Activated CD8-positive, alpha-beta T cell treated with anti-CD3 and anti-CD28 coated beads for 36 hours (primary cell): ENCODE data around the gene TICRR. TPM values are rescaled to one million over a fixed set of nuclear protein-coding genes. Genes with fewer than 3 reads are reported as not detected.
A peak's percentile ranks its signal among the peaks of the same experiment; 100 is the strongest.

Experiments
- ATAC-seq: fragments of 200-7000 bp; cut with Tn5 transposase; one replicate; pipeline ENCODE4 v1.10.0; 2021; ENCODE audit warnings: mild to moderate bottlenecking, moderate library complexity
- CTCF ChIA-PET: fragments of 350-600 bp; sonication (Branson Sonifier 250); formaldehyde crosslinking; loops from one replicate; lab custom pipeline; 2021; ENCODE audit warnings: antibody characterized with exemption; lab: Charles Lee
- POLR2A ChIA-PET: fragments of 350-600 bp; sonication (Branson Sonifier 250); formaldehyde crosslinking; loops from one replicate; lab custom pipeline; 2021; ENCODE audit warnings: antibody characterized with exemption; lab: Charles Lee
- DNase-seq: peaks from one replicate; pipeline ENCODE4 v3.0.0-alpha.2; 2020
- H3K27ac Mint-ChIP-seq: one replicate; pipeline ENCODE4 v1.8.0; 2021; ENCODE audit warnings: mild to moderate bottlenecking, mixed read lengths
- H3K27me3 Mint-ChIP-seq: one replicate; pipeline ENCODE4 v1.8.0; 2021; ENCODE audit warnings: mixed read lengths
- H3K36me3 Mint-ChIP-seq: one replicate; pipeline ENCODE4 v1.8.0; 2021; ENCODE audit warnings: low read depth, mixed read lengths
- H3K4me1 Mint-ChIP-seq: one replicate; pipeline ENCODE4 v1.8.0; 2021; ENCODE audit warnings: low read depth, mixed read lengths
- H3K4me3 Mint-ChIP-seq: one replicate; pipeline ENCODE4 v1.8.0; 2021; ENCODE audit warnings: mild to moderate bottlenecking, moderate library complexity, mixed read lengths
- H3K9me3 Mint-ChIP-seq: one replicate; pipeline ENCODE4 v1.8.0; 2021; ENCODE audit warnings: mixed read lengths
- CTCF ChIP-seq: fragments of 200-600 bp; IDR thresholded peaks from one replicate; pipeline ENCODE4 v1.8.0; 2022; ENCODE audit warnings: antibody characterized with exemption, mild to moderate bottlenecking
- intact Hi-C: fragments of 100-400 bp; cut with micrococcal nuclease; formaldehyde crosslinking; loops from one replicate; pipeline ENCODE4 v1.10.0; 2022
- total RNA-seq, 2 experiments: library from RNA; stranded (reverse); gene quantifications; one replicate each; pipeline ENCODE4 v1.2.3, GENCODE V29; 2021

Gene TICRR
- total RNA-seq, 2 experiments from 2014 or later = 27.0 to 29.2 TPM

GRCh38 chr15:89641053-89641452, 65.8 kb downstream of the TICRR start:
- no peak for DNase-seq
- no peak for TF ChIP-seq CTCF
- H3K27me3 Mint-ChIP-seq = no peaks in the 10 kb centered on the region
- no peaks in the 10 kb centered on the region for H3K9me3 Mint-ChIP-seq
- no peak overlapping the region for H3K4me3 Mint-ChIP-seq
- CTCF ChIA-PET = no interaction called here
- intact Hi-C loops = no loop called here
- POLR2A ChIA-PET = interaction anchor here (1.2 kb wide), 1 partner anchor 24 kb away, joined by 3 read pairs; no protein-coding TSS in a partner anchor
- no peaks in the 10 kb centered on the region for H3K36me3 Mint-ChIP-seq
- no peaks in the 10 kb centered on the region for H3K4me1 Mint-ChIP-seq
- no peak for ATAC-seq
- H3K27ac Mint-ChIP-seq = no peak overlapping the region

GRCh38 chr15:89642106-89642505, 66.8 kb downstream of the TICRR start:
- ATAC-seq = no peak
- no peak for DNase-seq
- CTCF ChIA-PET = no interaction called here
- Mint-ChIP-seq H3K27me3 (no peaks in the 10 kb centered on the region), H3K4me1 (no peaks in the 10 kb centered on the region), H3K27ac (no peak overlapping the region), H3K4me3 (no peak overlapping the region), H3K9me3 (no peaks in the 10 kb centered on the region), H3K36me3 (peaks cover under 1% of the 10 kb centered on the region)
- intact Hi-C loops = no loop called here
- TF ChIP-seq CTCF = no peak
- POLR2A ChIA-PET = no interaction called here

- Mint-ChIP-seq H3K4me3 (no peak overlapping the region), H3K4me1 (no peaks in the 10 kb centered on the region), H3K9me3 (no peaks in the 10 kb centered on the region), H3K27me3 (no peaks in the 10 kb centered on the region), H3K27ac (no peak overlapping the region), H3K36me3 (peaks cover 1% of the 10 kb centered on the region)
- DNase-seq (no peak), ATAC-seq (no peak)
- POLR2A ChIA-PET = no interaction called here
- intact Hi-C loops = no loop called here
- TF ChIP-seq CTCF = no peak
- CTCF ChIA-PET = interaction anchor here (0.7 to 2.5 kb wide), 9 partner anchors 13 to 89 kb away, joined by 3 to 9 read pairs (median 3); partner anchors contain the start of genes PEX11A and WDR93
These were observed 70.4 kb downstream of the TICRR start for GRCh38 chr15:89645680-89646079.

GRCh38 chr15:89646416-89647141, 71.3 kb downstream of the TICRR start:
- intact Hi-C loops = no loop called here
- CTCF ChIA-PET = interaction anchor here (0.7 to 2.5 kb wide), 10 partner anchors 10 to 88 kb away, joined by 3 to 9 read pairs (median 3); partner anchors contain the start of genes PEX11A and WDR93
- POLR2A ChIA-PET = no interaction called here
- Mint-ChIP-seq H3K36me3 (peaks cover 1% of the 10 kb centered on the region), H3K4me1 (no peaks in the 10 kb centered on the region), H3K27ac (no peak overlapping the region), H3K27me3 (no peaks in the 10 kb centered on the region), H3K9me3 (no peaks in the 10 kb centered on the region), H3K4me3 (no peak overlapping the region)
- TF ChIP-seq CTCF = no peak
- no peak for ATAC-seq
- DNase-seq = no peak

GRCh38 chr15:89647191-89647851, 72.1 kb downstream of the TICRR start:
- H3K4me3 Mint-ChIP-seq = no peak overlapping the region
- DNase-seq = peak; percentile 83
- POLR2A ChIA-PET = interaction anchor here (1.1 kb wide), 1 partner anchor 14 kb away, joined by 3 read pairs; no protein-coding TSS in a partner anchor
- no peaks in the 10 kb centered on the region for H3K4me1 Mint-ChIP-seq
- H3K36me3 Mint-ChIP-seq = peaks cover 1% of the 10 kb centered on the region
- peak; percentile 78 for TF ChIP-seq CTCF
- peaks cover 2% of the 10 kb centered on the region for H3K27me3 Mint-ChIP-seq
- CTCF ChIA-PET = interaction anchor here (0.7 to 2.5 kb wide), 15 partner anchors 11 to 227 kb away, joined by 3 to 9 read pairs (median 3); no protein-coding TSS in a partner anchor
- no peak overlapping the region for H3K27ac Mint-ChIP-seq
- no peaks in the 10 kb centered on the region for H3K9me3 Mint-ChIP-seq
- peak; percentile 92 for ATAC-seq
- intact Hi-C loops = no loop called here
